GM23338 (cell line): ENCODE measurements around the gene ZNF678. TPM values are rescaled to one million over a fixed set of nuclear protein-coding genes. Genes with fewer than 3 reads are reported as not detected.

Source experiments
- ATAC-seq: fragments of 200-7000 bp; cut with Tn5 transposase; 3 replicates; pipeline ENCODE4 v1.9.1; 2020
- DNase-seq: peaks from one replicate; pipeline ENCODE4 v3.0.0-alpha.2; 2015; ENCODE audit warnings: low spot score
- H2AFZ ChIP-seq: fragments of 200-600 bp; sonication (generic); 2 replicates; pipeline ENCODE4 v1.8.0; 2016; ENCODE audit warnings: antibody characterized with exemption, mild to moderate bottlenecking, moderate library complexity
- H3F3A ChIP-seq: fragments of 200-600 bp; sonication (generic); replicated peaks from 2 replicates; pipeline ENCODE4 v1.8.0; 2017; ENCODE audit warnings: antibody characterized with exemption, mixed run types, low read depth
- H3K27ac ChIP-seq: fragments of 200-600 bp; sonication (generic); 2 replicates; pipeline ENCODE4 v1.6.1; 2016; ENCODE audit warnings: low read depth
- H3K27me3 ChIP-seq: fragments of 200-600 bp; sonication (generic); 2 replicates; pipeline ENCODE4 v1.8.0; 2016; ENCODE audit warnings: mild to moderate bottlenecking, mixed run types, moderate library complexity; ENCODE audit not compliant: insufficient read depth
- H3K36me3 ChIP-seq: fragments of 200-600 bp; sonication (generic); 2 replicates; pipeline ENCODE4 v1.8.0; 2016; ENCODE audit warnings: mild to moderate bottlenecking; ENCODE audit not compliant: insufficient read depth
- H3K4me1 ChIP-seq: fragments of 200-600 bp; sonication (generic); 2 replicates; pipeline ENCODE4 v1.8.0; 2016; ENCODE audit warnings: mild to moderate bottlenecking, moderate library complexity; ENCODE audit not compliant: insufficient read depth
- H3K4me2 ChIP-seq: fragments of 200-600 bp; sonication (generic); 2 replicates; pipeline ENCODE4 v1.7.1; 2017; ENCODE audit warnings: mixed run types
- H3K4me3 ChIP-seq: fragments of 200-600 bp; sonication (generic); 2 replicates; pipeline ENCODE4 v1.6.1; 2016; ENCODE audit warnings: mixed run types
- H3K79me2 ChIP-seq: fragments of 200-600 bp; sonication (generic); replicated peaks from 2 replicates; pipeline ENCODE4 v1.8.0; 2017; ENCODE audit warnings: mild to moderate bottlenecking; ENCODE audit not compliant: insufficient read depth
- H3K9me2 ChIP-seq: fragments of 200-600 bp; sonication (generic); 2 replicates; pipeline ENCODE4 v1.8.0; 2017; ENCODE audit not compliant: insufficient read depth
- H4K20me1 ChIP-seq: fragments of 200-600 bp; sonication (generic); replicated peaks from 2 replicates; pipeline ENCODE4 v1.8.0; 2017; ENCODE audit warnings: mild to moderate bottlenecking; ENCODE audit not compliant: insufficient read depth
- H3K27ac Mint-ChIP-seq: 2 replicates; pipeline ENCODE4 v1.8.0; 2020; ENCODE audit warnings: inconsistent platforms, mild to moderate bottlenecking, moderate library complexity, mixed read lengths
- H3K27me3 Mint-ChIP-seq: 3 replicates; pipeline ENCODE4 v1.8.0; 2022; ENCODE audit warnings: low read depth, mild to moderate bottlenecking, moderate library complexity, mixed read lengths, inconsistent platforms; ENCODE audit not compliant: insufficient read depth, poor library complexity
- H3K36me3 Mint-ChIP-seq: 3 replicates; pipeline ENCODE4 v1.8.0; 2021; ENCODE audit warnings: low read depth, mild to moderate bottlenecking, inconsistent platforms, moderate library complexity, mixed read lengths
- H3K4me1 Mint-ChIP-seq: 3 replicates; pipeline ENCODE4 v1.8.0; 2020; ENCODE audit warnings: mild to moderate bottlenecking, inconsistent platforms, mixed read lengths
- H3K4me3 Mint-ChIP-seq: 3 replicates; pipeline ENCODE4 v1.8.0; 2021; ENCODE audit warnings: moderate library complexity, mild to moderate bottlenecking, inconsistent platforms, mixed read lengths
- H3K9me3 Mint-ChIP-seq: 3 replicates; pipeline ENCODE4 v1.8.0; 2020; ENCODE audit warnings: moderate library complexity, mild to moderate bottlenecking, inconsistent platforms, mixed read lengths
- CREB1 ChIP-seq: fragments of 250-450 bp; sonication (Bioruptor Pico); IDR thresholded peaks from 2 replicates; pipeline ENCODE4 v1.5.0; 2020; ENCODE audit warnings: low read depth, mild to moderate bottlenecking, moderate library complexity
- EZH2 ChIP-seq: fragments of 200-600 bp; sonication (generic); IDR thresholded peaks from one replicate; pipeline ENCODE4 v1.8.0; 2017; ENCODE audit warnings: antibody characterized with exemption, mild to moderate bottlenecking, low read depth; ENCODE audit not compliant: unreplicated experiment
- EZH2phosphoT487 ChIP-seq: fragments of 200-600 bp; sonication (generic); IDR thresholded peaks from one replicate; pipeline ENCODE4 v1.8.1; 2018; ENCODE audit warnings: antibody characterized with exemption; ENCODE audit not compliant: unreplicated experiment
- JUNB ChIP-seq: IDR thresholded peaks from one replicate; pipeline ENCODE4 v1.6.1; 2016; ENCODE audit warnings: antibody characterized with exemption; ENCODE audit not compliant: unreplicated experiment
- NANOG ChIP-seq: IDR thresholded peaks from 2 replicates; pipeline ENCODE4 v1.6.1; 2016; ENCODE audit warnings: antibody characterized with exemption, borderline replicate concordance
- POLR2AphosphoS5 ChIP-seq: IDR thresholded peaks from 2 replicates; pipeline ENCODE4 v1.6.1; 2016; ENCODE audit warnings: antibody characterized with exemption, low read depth
- REST ChIP-seq: IDR thresholded peaks from one replicate; pipeline ENCODE4 v1.6.1; 2018; ENCODE audit warnings: antibody characterized with exemption; ENCODE audit not compliant: unreplicated experiment
- STAT1 ChIP-seq: IDR thresholded peaks from one replicate; pipeline ENCODE4 v1.6.1; 2016; ENCODE audit warnings: antibody characterized with exemption; ENCODE audit not compliant: unreplicated experiment
- ZNF114 ChIP-seq: fragments of 250-450 bp; sonication (Bioruptor Pico); IDR thresholded peaks from 2 replicates; pipeline ENCODE4 v1.5.0; 2020; ENCODE audit warnings: mild to moderate bottlenecking, moderate library complexity
- ZNF331 ChIP-seq: fragments of 250-450 bp; sonication (Bioruptor Pico); IDR thresholded peaks from 2 replicates; pipeline ENCODE4 v1.5.0; 2020; ENCODE audit warnings: low read depth, mild to moderate bottlenecking, moderate library complexity
- polyA plus RNA-seq: library from polyadenylated mRNA; unstranded; fragments of >200 nt; fragmentation: Nextera tagmentation; extraction: Ambion mirVana; gene quantifications from 2 replicates; pipeline ENCODE4 v1.2.1, GENCODE V29; 2016
- total RNA-seq: library from RNA; depleted of rRNA; stranded (reverse); fragments of >200 nt; shearing (Covaris generic); gene quantifications from 2 replicates; pipeline ENCODE4 v1.2.3, GENCODE V29; 2014
- TF ChIP-seq, protein P1 (sequence below): fragments of 250-450 bp; sonication (Bioruptor Pico); IDR thresholded peaks from 2 replicates; pipeline ENCODE4 v1.5.0; 2020; ENCODE audit warnings: mild to moderate bottlenecking, moderate library complexity
- TF ChIP-seq, protein P2 (sequence below): IDR thresholded peaks from 2 replicates; pipeline ENCODE4 v1.6.1; 2016; ENCODE audit warnings: antibody characterized with exemption
- TF ChIP-seq, protein P3 (sequence below), 2 experiments: fragments of 200-600 bp in 1 of 2; sonication (generic) in 1 of 2; conservative IDR thresholded peaks; 2 replicates each; pipeline versions ENCODE4 v1.5.1 to v1.6.1; 2016 to 2017; ENCODE audit warnings: antibody characterized with exemption in 2 of 2, low read depth in 2 of 2, mild to moderate bottlenecking in 2 of 2, moderate library complexity in 1 of 2

Gene ZNF678
- total and polyA plus RNA-seq, 2 experiments from 2014 or later = 8.6 to 60.0 TPM

- Histone ChIP-seq H3K79me2 (no peaks in the 10 kb centered on the region), H2AFZ (no peak overlapping the region), H3K4me1 (no peaks in the 10 kb centered on the region; the same call in 1 of the 2 replicates), H4K20me1 (no peaks in the 10 kb centered on the region), H3K27me3 (peaks cover 17% of the 10 kb centered on the region), H3K27ac (no peak overlapping the region), H3F3A (no peaks in the 10 kb centered on the region), H3K4me3 (no peak overlapping the region), H3K4me2 (no peak overlapping the region), H3K36me3 (no peaks in the 10 kb centered on the region), H3K9me2 (0 out of 2 replicates have a peak, but pooled peaks cover 3% of the 10 kb centered on the region)
- H3K27ac Mint-ChIP-seq = no peak overlapping the region
- no peak overlapping the region for H3K4me3 Mint-ChIP-seq
- H3K4me1 Mint-ChIP-seq = peaks cover 4% of the 10 kb centered on the region
- TF ChIP-seq EZH2phosphoT487 (no peak), REST (no peak), ZNF331 (CRISPR knock-in tag) (no peak), EZH2 (no peak), POLR2AphosphoS5 (no peak), CREB1 (CRISPR knock-in tag) (no peak), ZNF114 (CRISPR knock-in tag) (no peak), JUNB (no peak), NANOG (no peak), STAT1 (no peak)
- TF ChIP-seq, protein P1, sequence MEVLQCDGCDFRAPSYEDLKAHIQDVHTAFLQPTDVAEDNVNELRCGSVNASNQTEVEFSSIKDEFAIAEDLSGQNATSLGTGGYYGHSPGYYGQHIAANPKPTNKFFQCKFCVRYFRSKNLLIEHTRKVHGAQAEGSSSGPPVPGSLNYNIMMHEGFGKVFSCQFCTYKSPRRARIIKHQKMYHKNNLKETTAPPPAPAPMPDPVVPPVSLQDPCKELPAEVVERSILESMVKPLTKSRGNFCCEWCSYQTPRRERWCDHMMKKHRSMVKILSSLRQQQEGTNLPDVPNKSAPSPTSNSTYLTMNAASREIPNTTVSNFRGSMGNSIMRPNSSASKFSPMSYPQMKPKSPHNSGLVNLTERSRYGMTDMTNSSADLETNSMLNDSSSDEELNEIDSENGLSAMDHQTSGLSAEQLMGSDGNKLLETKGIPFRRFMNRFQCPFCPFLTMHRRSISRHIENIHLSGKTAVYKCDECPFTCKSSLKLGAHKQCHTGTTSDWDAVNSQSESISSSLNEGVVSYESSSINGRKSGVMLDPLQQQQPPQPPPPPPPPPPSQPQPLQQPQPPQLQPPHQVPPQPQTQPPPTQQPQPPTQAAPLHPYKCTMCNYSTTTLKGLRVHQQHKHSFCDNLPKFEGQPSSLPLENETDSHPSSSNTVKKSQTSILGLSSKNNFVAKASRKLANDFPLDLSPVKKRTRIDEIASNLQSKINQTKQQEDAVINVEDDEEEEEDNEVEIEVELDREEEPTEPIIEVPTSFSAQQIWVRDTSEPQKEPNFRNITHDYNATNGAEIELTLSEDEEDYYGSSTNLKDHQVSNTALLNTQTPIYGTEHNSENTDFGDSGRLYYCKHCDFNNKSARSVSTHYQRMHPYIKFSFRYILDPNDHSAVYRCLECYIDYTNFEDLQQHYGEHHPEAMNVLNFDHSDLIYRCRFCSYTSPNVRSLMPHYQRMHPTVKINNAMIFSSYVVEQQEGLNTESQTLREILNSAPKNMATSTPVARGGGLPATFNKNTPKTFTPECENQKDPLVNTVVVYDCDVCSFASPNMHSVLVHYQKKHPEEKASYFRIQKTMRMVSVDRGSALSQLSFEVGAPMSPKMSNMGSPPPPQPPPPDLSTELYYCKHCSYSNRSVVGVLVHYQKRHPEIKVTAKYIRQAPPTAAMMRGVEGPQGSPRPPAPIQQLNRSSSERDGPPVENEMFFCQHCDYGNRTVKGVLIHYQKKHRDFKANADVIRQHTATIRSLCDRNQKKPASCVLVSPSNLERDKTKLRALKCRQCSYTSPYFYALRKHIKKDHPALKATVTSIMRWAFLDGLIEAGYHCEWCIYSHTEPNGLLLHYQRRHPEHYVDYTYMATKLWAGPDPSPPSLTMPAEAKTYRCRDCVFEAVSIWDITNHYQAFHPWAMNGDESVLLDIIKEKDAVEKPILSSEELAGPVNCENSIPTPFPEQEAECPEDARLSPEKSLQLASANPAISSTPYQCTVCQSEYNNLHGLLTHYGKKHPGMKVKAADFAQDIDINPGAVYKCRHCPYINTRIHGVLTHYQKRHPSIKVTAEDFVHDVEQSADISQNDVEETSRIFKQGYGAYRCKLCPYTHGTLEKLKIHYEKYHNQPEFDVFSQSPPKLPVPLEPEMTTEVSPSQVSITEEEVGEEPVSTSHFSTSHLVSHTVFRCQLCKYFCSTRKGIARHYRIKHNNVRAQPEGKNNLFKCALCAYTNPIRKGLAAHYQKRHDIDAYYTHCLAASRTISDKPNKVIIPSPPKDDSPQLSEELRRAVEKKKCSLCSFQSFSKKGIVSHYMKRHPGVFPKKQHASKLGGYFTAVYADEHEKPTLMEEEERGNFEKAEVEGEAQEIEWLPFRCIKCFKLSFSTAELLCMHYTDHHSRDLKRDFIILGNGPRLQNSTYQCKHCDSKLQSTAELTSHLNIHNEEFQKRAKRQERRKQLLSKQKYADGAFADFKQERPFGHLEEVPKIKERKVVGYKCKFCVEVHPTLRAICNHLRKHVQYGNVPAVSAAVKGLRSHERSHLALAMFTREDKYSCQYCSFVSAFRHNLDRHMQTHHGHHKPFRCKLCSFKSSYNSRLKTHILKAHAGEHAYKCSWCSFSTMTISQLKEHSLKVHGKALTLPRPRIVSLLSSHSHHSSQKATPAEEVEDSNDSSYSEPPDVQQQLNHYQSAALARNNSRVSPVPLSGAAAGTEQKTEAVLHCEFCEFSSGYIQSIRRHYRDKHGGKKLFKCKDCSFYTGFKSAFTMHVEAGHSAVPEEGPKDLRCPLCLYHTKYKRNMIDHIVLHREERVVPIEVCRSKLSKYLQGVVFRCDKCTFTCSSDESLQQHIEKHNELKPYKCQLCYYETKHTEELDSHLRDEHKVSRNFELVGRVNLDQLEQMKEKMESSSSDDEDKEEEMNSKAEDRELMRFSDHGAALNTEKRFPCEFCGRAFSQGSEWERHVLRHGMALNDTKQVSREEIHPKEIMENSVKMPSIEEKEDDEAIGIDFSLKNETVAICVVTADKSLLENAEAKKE (CRISPR knock-in tag) = no peak
- TF ChIP-seq, protein P2, sequence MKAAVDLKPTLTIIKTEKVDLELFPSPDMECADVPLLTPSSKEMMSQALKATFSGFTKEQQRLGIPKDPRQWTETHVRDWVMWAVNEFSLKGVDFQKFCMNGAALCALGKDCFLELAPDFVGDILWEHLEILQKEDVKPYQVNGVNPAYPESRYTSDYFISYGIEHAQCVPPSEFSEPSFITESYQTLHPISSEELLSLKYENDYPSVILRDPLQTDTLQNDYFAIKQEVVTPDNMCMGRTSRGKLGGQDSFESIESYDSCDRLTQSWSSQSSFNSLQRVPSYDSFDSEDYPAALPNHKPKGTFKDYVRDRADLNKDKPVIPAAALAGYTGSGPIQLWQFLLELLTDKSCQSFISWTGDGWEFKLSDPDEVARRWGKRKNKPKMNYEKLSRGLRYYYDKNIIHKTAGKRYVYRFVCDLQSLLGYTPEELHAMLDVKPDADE = no peak
- TF ChIP-seq, protein P3, sequence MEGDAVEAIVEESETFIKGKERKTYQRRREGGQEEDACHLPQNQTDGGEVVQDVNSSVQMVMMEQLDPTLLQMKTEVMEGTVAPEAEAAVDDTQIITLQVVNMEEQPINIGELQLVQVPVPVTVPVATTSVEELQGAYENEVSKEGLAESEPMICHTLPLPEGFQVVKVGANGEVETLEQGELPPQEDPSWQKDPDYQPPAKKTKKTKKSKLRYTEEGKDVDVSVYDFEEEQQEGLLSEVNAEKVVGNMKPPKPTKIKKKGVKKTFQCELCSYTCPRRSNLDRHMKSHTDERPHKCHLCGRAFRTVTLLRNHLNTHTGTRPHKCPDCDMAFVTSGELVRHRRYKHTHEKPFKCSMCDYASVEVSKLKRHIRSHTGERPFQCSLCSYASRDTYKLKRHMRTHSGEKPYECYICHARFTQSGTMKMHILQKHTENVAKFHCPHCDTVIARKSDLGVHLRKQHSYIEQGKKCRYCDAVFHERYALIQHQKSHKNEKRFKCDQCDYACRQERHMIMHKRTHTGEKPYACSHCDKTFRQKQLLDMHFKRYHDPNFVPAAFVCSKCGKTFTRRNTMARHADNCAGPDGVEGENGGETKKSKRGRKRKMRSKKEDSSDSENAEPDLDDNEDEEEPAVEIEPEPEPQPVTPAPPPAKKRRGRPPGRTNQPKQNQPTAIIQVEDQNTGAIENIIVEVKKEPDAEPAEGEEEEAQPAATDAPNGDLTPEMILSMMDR (conservative IDR thresholded peaks at IDR 0.05; ENCODE audit: low read depth in 2 of 2) = no peak
- peaks cover under 1% of the 10 kb centered on the region; the same call in 2 of the 3 replicates for H3K36me3 Mint-ChIP-seq
- ATAC-seq (no peak), DNase-seq (no peak)
- H3K27me3 Mint-ChIP-seq = peaks cover 27% of the 10 kb centered on the region
- peaks cover 10% of the 10 kb centered on the region for H3K9me3 Mint-ChIP-seq
Measured at GRCh38 chr1:227545361-227545760, 18.0 kb upstream of the ZNF678 start.
